ENCODE results near the gene RPIA.

GRCh38 chr2:88737385-88737784 lies 45.9 kb downstream of the RPIA start:
- TF ChIP-seq CTCF (conservative IDR thresholded peaks at IDR 0.05; ENCODE audit: low read depth, low read length) (no peak), EZH2 (IDR thresholded peaks at IDR 0.05; ENCODE audit: low read length, unreplicated experiment) (no peak), EZH2phosphoT487 (IDR thresholded peaks at IDR 0.05; ENCODE audit: borderline replicate concordance, low read length) (no peak)

Measured in PC-3 (cell line).